GM12878 (cell line): Measurements from ENCODE around the gene HLA-DQB1. TPM values are rescaled to one million over a fixed set of nuclear protein-coding genes. Genes with fewer than 3 reads are reported as not detected.

ENCODE experiments used
- IRF3 ChIP-seq: fragments of 450-650 bp; IDR thresholded peaks from 2 replicates; pipeline ENCODE4 v1.6.1; 2014; ENCODE audit warnings: mild to moderate bottlenecking
- MLLT1 ChIP-seq: fragments of 450-650 bp; IDR thresholded peaks from 2 replicates; pipeline ENCODE4 v1.6.1; 2016; ENCODE audit warnings: mild to moderate bottlenecking
- SIX5 ChIP-seq: IDR thresholded peaks from 2 replicates; pipeline ENCODE4 v1.6.1; 2011; ENCODE audit warnings: mild to moderate bottlenecking, low read depth, low read length, moderate library complexity; ENCODE audit not compliant: severe bottlenecking
- YY1 ChIP-seq: IDR thresholded peaks from 2 replicates; pipeline ENCODE4 v1.6.1; 2011; ENCODE audit warnings: low read depth, mild to moderate bottlenecking, low read length
- polyA plus RNA-seq, 11 experiments: library from polyadenylated mRNA; depleted of rRNA in 4 of 11; unstranded in 6 of 11; stranded (reverse) in 5 of 11; fragments of >200 nt; fragmentation: Nextera tagmentation in 4 of 11; fragmentation: Illumina TruSeq in 1 of 11; extraction: Ambion mirVana in 4 of 11; extraction: Trizol in 1 of 11; gene quantifications; 1 replicate in 1 of 11; 2 replicates in 10 of 11; pipeline versions ENCODE4 v1.2.1 to v1.2.3, GENCODE V29; 2011 to 2016; ENCODE audit warnings: inconsistent platforms in 2 of 11, missing spikeins in 2 of 11, low read depth in 1 of 11
- total RNA-seq, 4 experiments: library from RNA; depleted of rRNA in 3 of 4; stranded (reverse); fragments of >200 nt in 3 of 4; fragmentation: Illumina TruSeq in 1 of 4; extraction: Trizol in 1 of 4; gene quantifications; 2 replicates each; pipeline versions ENCODE4 v1.2.1 to v1.2.3, GENCODE V29; 2013 to 2021
- TF ChIP-seq, protein P1 (sequence below): fragments of 450-650 bp; IDR thresholded peaks from 2 replicates; pipeline ENCODE4 v1.6.1; 2017; ENCODE audit warnings: mild to moderate bottlenecking, moderate library complexity

The HLA-DQB1 gene
- total and polyA plus RNA-seq, 10 of the 15 experiments (the other 5 are each of a cell fraction or from before 2014, with no cell fraction given), result 38.1 to 403 (median 91.4) TPM

DNA sequence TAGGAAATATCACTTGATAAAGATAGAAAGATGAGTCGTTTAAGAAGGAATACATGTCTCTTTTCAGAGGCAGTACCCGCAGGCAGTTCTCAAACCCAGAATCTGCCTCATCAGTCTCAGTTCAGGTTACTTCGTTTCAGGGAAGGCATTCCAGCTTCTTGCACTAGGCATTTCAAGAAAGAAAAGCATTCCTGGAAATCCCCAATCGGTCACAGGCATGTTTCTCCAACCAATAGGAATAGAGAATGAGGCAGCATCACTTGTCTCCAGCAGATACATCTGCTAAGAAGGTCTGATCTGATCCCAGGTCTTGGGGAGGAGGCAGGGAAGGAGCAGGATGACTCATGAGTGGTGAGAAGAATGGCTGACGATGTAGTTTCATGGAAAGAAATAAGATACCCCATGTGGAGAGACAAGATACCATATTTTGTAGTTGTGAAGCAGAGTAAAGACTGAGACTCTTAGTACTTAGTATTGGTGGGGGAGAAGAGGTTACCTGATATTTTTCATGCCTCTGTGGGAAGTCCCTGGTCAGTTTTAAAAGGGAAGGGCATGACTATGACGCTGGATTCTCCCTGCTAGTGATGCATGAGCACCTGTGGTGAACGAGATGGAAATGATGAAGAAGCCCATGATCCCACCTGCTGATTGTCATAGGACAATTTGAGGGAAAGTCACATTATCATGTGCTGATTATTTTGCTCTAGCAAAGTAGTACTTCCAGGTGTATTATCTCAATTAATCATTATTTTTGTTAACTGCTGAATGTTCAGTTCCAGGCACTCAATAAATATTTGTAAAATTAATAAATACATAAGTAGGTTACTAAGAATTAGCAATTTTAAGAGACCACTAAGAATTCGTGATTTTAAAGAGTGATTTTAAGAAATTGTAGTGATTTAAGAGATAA, 56.5 kb downstream of the HLA-DQB1 start (continued):
- TF ChIP-seq, protein P1, sequence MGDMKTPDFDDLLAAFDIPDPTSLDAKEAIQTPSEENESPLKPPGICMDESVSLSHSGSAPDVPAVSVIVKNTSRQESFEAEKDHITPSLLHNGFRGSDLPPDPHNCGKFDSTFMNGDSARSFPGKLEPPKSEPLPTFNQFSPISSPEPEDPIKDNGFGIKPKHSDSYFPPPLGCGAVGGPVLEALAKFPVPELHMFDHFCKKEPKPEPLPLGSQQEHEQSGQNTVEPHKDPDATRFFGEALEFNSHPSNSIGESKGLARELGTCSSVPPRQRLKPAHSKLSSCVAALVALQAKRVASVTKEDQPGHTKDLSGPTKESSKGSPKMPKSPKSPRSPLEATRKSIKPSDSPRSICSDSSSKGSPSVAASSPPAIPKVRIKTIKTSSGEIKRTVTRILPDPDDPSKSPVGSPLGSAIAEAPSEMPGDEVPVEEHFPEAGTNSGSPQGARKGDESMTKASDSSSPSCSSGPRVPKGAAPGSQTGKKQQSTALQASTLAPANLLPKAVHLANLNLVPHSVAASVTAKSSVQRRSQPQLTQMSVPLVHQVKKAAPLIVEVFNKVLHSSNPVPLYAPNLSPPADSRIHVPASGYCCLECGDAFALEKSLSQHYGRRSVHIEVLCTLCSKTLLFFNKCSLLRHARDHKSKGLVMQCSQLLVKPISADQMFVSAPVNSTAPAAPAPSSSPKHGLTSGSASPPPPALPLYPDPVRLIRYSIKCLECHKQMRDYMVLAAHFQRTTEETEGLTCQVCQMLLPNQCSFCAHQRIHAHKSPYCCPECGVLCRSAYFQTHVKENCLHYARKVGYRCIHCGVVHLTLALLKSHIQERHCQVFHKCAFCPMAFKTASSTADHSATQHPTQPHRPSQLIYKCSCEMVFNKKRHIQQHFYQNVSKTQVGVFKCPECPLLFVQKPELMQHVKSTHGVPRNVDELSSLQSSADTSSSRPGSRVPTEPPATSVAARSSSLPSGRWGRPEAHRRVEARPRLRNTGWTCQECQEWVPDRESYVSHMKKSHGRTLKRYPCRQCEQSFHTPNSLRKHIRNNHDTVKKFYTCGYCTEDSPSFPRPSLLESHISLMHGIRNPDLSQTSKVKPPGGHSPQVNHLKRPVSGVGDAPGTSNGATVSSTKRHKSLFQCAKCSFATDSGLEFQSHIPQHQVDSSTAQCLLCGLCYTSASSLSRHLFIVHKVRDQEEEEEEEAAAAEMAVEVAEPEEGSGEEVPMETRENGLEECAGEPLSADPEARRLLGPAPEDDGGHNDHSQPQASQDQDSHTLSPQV, result no peak
- no peak for TF ChIP-seq SIX5
- TF ChIP-seq YY1, result peak; percentile 64
- TF ChIP-seq IRF3, result no peak
- peak; percentile 59 for TF ChIP-seq MLLT1

Other genes with a start within 250 kb of the HLA-DQB1 start
Only the 7 nearest of the 11 such genes appear.
- 59.4 and 60.7 TPM in 2 replicates for gene HLA-DRB5, start 136.4 kb downstream of the HLA-DQB1 start, total RNA-seq (2014; rRNA removed)
- gene HLA-DRB5, start 136.4 kb downstream of the HLA-DQB1 start, total RNA-seq (2014; rRNA removed; fragmentation: Illumina TruSeq; extraction: Trizol), result 52.2 and 57.1 TPM in 2 replicates
- 84.0 and 88.3 TPM in 2 replicates for gene HLA-DRB5, start 136.4 kb downstream of the HLA-DQB1 start, total RNA-seq (2021)
- gene HLA-DRB5, start 136.4 kb downstream of the HLA-DQB1 start, polyA plus RNA-seq (2011; rRNA removed), result 69.3 and 108 TPM in 2 replicates
- 38.0 and 39.2 TPM in 2 replicates for gene HLA-DRB5, start 136.4 kb downstream of the HLA-DQB1 start, polyA plus RNA-seq (2014; fragmentation: Illumina TruSeq; extraction: Trizol)
- gene HLA-DRB5, start 136.4 kb downstream of the HLA-DQB1 start, polyA plus RNA-seq (2014; fragmentation: Nextera tagmentation; extraction: Ambion mirVana), result 10 to 100 TPM; 38.5 to 40.6 TPM
- gene HLA-DRB5, start 136.4 kb downstream of the HLA-DQB1 start, polyA plus RNA-seq (2014; rRNA removed), result 66.3 and 81.7 TPM in 2 replicates
- 10 to 100 TPM; 84.0 to 91.8 TPM for gene HLA-DRB5, start 136.4 kb downstream of the HLA-DQB1 start, polyA plus RNA-seq (2016; fragmentation: Nextera tagmentation; extraction: Ambion mirVana)
- 585 and 596 TPM in 2 replicates for gene HLA-DRB1, start 76.8 kb downstream of the HLA-DQB1 start, total RNA-seq (2014; rRNA removed)
- 543 and 546 TPM in 2 replicates for gene HLA-DRB1, start 76.8 kb downstream of the HLA-DQB1 start, total RNA-seq (2014; rRNA removed; fragmentation: Illumina TruSeq; extraction: Trizol)
- gene HLA-DRB1, start 76.8 kb downstream of the HLA-DQB1 start, total RNA-seq (2021), result 718 and 768 TPM in 2 replicates
- gene HLA-DRB1, start 76.8 kb downstream of the HLA-DQB1 start, polyA plus RNA-seq (2011; rRNA removed), result 684 and 1,082 TPM in 2 replicates
- gene HLA-DRB1, start 76.8 kb downstream of the HLA-DQB1 start, polyA plus RNA-seq (2014; fragmentation: Illumina TruSeq; extraction: Trizol), result 462 and 549 TPM in 2 replicates
- gene HLA-DRB1, start 76.8 kb downstream of the HLA-DQB1 start, polyA plus RNA-seq (2014; fragmentation: Nextera tagmentation; extraction: Ambion mirVana), result 100 to 1,000 TPM; 312 to 364 TPM
- 623 and 640 TPM in 2 replicates for gene HLA-DRB1, start 76.8 kb downstream of the HLA-DQB1 start, polyA plus RNA-seq (2014; rRNA removed)
- gene HLA-DRB1, start 76.8 kb downstream of the HLA-DQB1 start, polyA plus RNA-seq (2016; fragmentation: Nextera tagmentation; extraction: Ambion mirVana), result 100 to 1,000 TPM; 839 to 871 TPM
- 395 and 433 TPM in 2 replicates for gene HLA-DQA1, start 29.3 kb downstream of the HLA-DQB1 start, total RNA-seq (2014; rRNA removed)
- 498 and 529 TPM in 2 replicates for gene HLA-DQA1, start 29.3 kb downstream of the HLA-DQB1 start, total RNA-seq (2014; rRNA removed; fragmentation: Illumina TruSeq; extraction: Trizol)
- 664 and 712 TPM in 2 replicates for gene HLA-DQA1, start 29.3 kb downstream of the HLA-DQB1 start, total RNA-seq (2021)
- gene HLA-DQA1, start 29.3 kb downstream of the HLA-DQB1 start, polyA plus RNA-seq (2011; rRNA removed), result 1,353 and 1,769 TPM in 2 replicates
- 792 and 799 TPM in 2 replicates for gene HLA-DQA1, start 29.3 kb downstream of the HLA-DQB1 start, polyA plus RNA-seq (2014; fragmentation: Illumina TruSeq; extraction: Trizol)
- gene HLA-DQA1, start 29.3 kb downstream of the HLA-DQB1 start, polyA plus RNA-seq (2014; fragmentation: Nextera tagmentation; extraction: Ambion mirVana), result 100 to 1,000 TPM; 327 to 423 TPM
- 515 and 552 TPM in 2 replicates for gene HLA-DQA1, start 29.3 kb downstream of the HLA-DQB1 start, polyA plus RNA-seq (2014; rRNA removed)
- gene HLA-DQA1, start 29.3 kb downstream of the HLA-DQB1 start, polyA plus RNA-seq (2016; fragmentation: Nextera tagmentation; extraction: Ambion mirVana), result 100 to 1,000 TPM; 289 to 291 TPM
- 12.3 and 14.1 TPM in 2 replicates for gene HLA-DQA2, start 74.7 kb upstream of the HLA-DQB1 start, total RNA-seq (2014; rRNA removed)
- gene HLA-DQA2, start 74.7 kb upstream of the HLA-DQB1 start, total RNA-seq (2014; rRNA removed; fragmentation: Illumina TruSeq; extraction: Trizol), result 14.3 and 15.4 TPM in 2 replicates
- gene HLA-DQA2, start 74.7 kb upstream of the HLA-DQB1 start, total RNA-seq (2021), result 24.2 and 26.5 TPM in 2 replicates
- gene HLA-DQA2, start 74.7 kb upstream of the HLA-DQB1 start, polyA plus RNA-seq (2011; rRNA removed), result 22.5 and 25.2 TPM in 2 replicates
- 8.9 and 9.1 TPM in 2 replicates for gene HLA-DQA2, start 74.7 kb upstream of the HLA-DQB1 start, polyA plus RNA-seq (2014; fragmentation: Illumina TruSeq; extraction: Trizol)
- gene HLA-DQA2, start 74.7 kb upstream of the HLA-DQB1 start, polyA plus RNA-seq (2014; fragmentation: Nextera tagmentation; extraction: Ambion mirVana), result 10 to 100 TPM; 17.2 to 21.8 TPM
- 19.9 and 26.4 TPM in 2 replicates for gene HLA-DQA2, start 74.7 kb upstream of the HLA-DQB1 start, polyA plus RNA-seq (2014; rRNA removed)
- 10 to 100 TPM; 11.8 to 12.5 TPM for gene HLA-DQA2, start 74.7 kb upstream of the HLA-DQB1 start, polyA plus RNA-seq (2016; fragmentation: Nextera tagmentation; extraction: Ambion mirVana)
- 0.28 and 0.76 TPM in 2 replicates for gene HLA-DQB2, start 96.9 kb upstream of the HLA-DQB1 start, total RNA-seq (2014; rRNA removed)
- gene HLA-DQB2, start 96.9 kb upstream of the HLA-DQB1 start, total RNA-seq (2014; rRNA removed; fragmentation: Illumina TruSeq; extraction: Trizol), result 5.6 and 7.4 TPM in 2 replicates
- gene HLA-DQB2, start 96.9 kb upstream of the HLA-DQB1 start, total RNA-seq (2021), result 26.7 and 27.1 TPM in 2 replicates
- gene HLA-DQB2, start 96.9 kb upstream of the HLA-DQB1 start, polyA plus RNA-seq (2011; rRNA removed), result 6.5 and 10.1 TPM in 2 replicates
- gene HLA-DQB2, start 96.9 kb upstream of the HLA-DQB1 start, polyA plus RNA-seq (2014; fragmentation: Illumina TruSeq; extraction: Trizol), result 0.38 and 3.1 TPM in 2 replicates
- gene HLA-DQB2, start 96.9 kb upstream of the HLA-DQB1 start, polyA plus RNA-seq (2014; fragmentation: Nextera tagmentation; extraction: Ambion mirVana), result 1 to 10 TPM; 6.6 to 9.5 TPM
- gene HLA-DQB2, start 96.9 kb upstream of the HLA-DQB1 start, polyA plus RNA-seq (2014; rRNA removed), result 0.38 and 0.90 TPM in 2 replicates
- 10 to 100 TPM; 18.5 to 20.2 TPM for gene HLA-DQB2, start 96.9 kb upstream of the HLA-DQB1 start, polyA plus RNA-seq (2016; fragmentation: Nextera tagmentation; extraction: Ambion mirVana)
- gene HLA-DOB, start 150.3 kb upstream of the HLA-DQB1 start, total RNA-seq (2014; rRNA removed), result 38.4 and 43.5 TPM in 2 replicates
- 33.3 and 38.1 TPM in 2 replicates for gene HLA-DOB, start 150.3 kb upstream of the HLA-DQB1 start, total RNA-seq (2014; rRNA removed; fragmentation: Illumina TruSeq; extraction: Trizol)
- gene HLA-DOB, start 150.3 kb upstream of the HLA-DQB1 start, total RNA-seq (2021), result 30.3 and 31.5 TPM in 2 replicates
- 32.7 and 41.1 TPM in 2 replicates for gene HLA-DOB, start 150.3 kb upstream of the HLA-DQB1 start, polyA plus RNA-seq (2011; rRNA removed)
- 47.8 and 63.6 TPM in 2 replicates for gene HLA-DOB, start 150.3 kb upstream of the HLA-DQB1 start, polyA plus RNA-seq (2014; fragmentation: Illumina TruSeq; extraction: Trizol)
- gene HLA-DOB, start 150.3 kb upstream of the HLA-DQB1 start, polyA plus RNA-seq (2014; fragmentation: Nextera tagmentation; extraction: Ambion mirVana), result 10 to 100 TPM; 75.6 to 79.1 TPM
- 30.6 and 35.5 TPM in 2 replicates for gene HLA-DOB, start 150.3 kb upstream of the HLA-DQB1 start, polyA plus RNA-seq (2014; rRNA removed)
- gene HLA-DOB, start 150.3 kb upstream of the HLA-DQB1 start, polyA plus RNA-seq (2016; fragmentation: Nextera tagmentation; extraction: Ambion mirVana), result 10 to 100 TPM; 27.4 to 29.6 TPM
- 58.1 and 60.3 TPM in 2 replicates for gene TAP2, start 172.1 kb upstream of the HLA-DQB1 start, total RNA-seq (2014; rRNA removed)
- 31.9 and 37.2 TPM in 2 replicates for gene TAP2, start 172.1 kb upstream of the HLA-DQB1 start, total RNA-seq (2014; rRNA removed; fragmentation: Illumina TruSeq; extraction: Trizol)
- gene TAP2, start 172.1 kb upstream of the HLA-DQB1 start, total RNA-seq (2021), result 77.2 and 87.3 TPM in 2 replicates
- 25.5 and 38.8 TPM in 2 replicates for gene TAP2, start 172.1 kb upstream of the HLA-DQB1 start, polyA plus RNA-seq (2011; rRNA removed)
- 45.7 and 47.7 TPM in 2 replicates for gene TAP2, start 172.1 kb upstream of the HLA-DQB1 start, polyA plus RNA-seq (2014; fragmentation: Illumina TruSeq; extraction: Trizol)
- gene TAP2, start 172.1 kb upstream of the HLA-DQB1 start, polyA plus RNA-seq (2014; fragmentation: Nextera tagmentation; extraction: Ambion mirVana), result 1 to 10 TPM; 5.3 to 6.7 TPM
- gene TAP2, start 172.1 kb upstream of the HLA-DQB1 start, polyA plus RNA-seq (2014; rRNA removed), result 49.6 and 71.6 TPM in 2 replicates
- gene TAP2, start 172.1 kb upstream of the HLA-DQB1 start, polyA plus RNA-seq (2016; fragmentation: Nextera tagmentation; extraction: Ambion mirVana), result 1 to 10 TPM; 8.3 to 9.0 TPM